ENCODE data around the gene PUDP. TPM values are rescaled to one million over a fixed set of nuclear protein-coding genes. Genes with fewer than 3 reads are reported as not detected.

Gene PUDP
- total and polyA plus RNA-seq, 2 donors, result 7.9 to 18.8 TPM

Other genes starting within 250 kb of the PUDP start
- gene STS, start 441 bp downstream of the PUDP start, total RNA-seq, result 5.8 TPM
- gene STS, start 441 bp downstream of the PUDP start, polyA plus RNA-seq, result 1.3 TPM

All from thymus (tissue), 2 donors.